HG03571 (cell line): Measurements from ENCODE around the gene KMT2C.
"Not testable (repeated sequence)": the region's sequence is repeated elsewhere in the genome, so short reads cannot be mapped to it uniquely, and the experiment has no call there.

Source experiments
- ATAC-seq: cut with Tn5 transposase; IDR thresholded peaks from one replicate; pipeline ENCODE4 v1.9.1; 2021; ENCODE audit not compliant: unreplicated experiment

Gene KMT2C

GRCh38 chr7:152441810-152442209 lies 6.0 kb upstream of the KMT2C start:
- not testable (repeated sequence) for ATAC-seq

GRCh38 chr7:152441168-152441567 lies 5.4 kb upstream of the KMT2C start:
- not testable (repeated sequence) for ATAC-seq

- not testable (repeated sequence) for ATAC-seq
Observed at GRCh38 chr7:152438017-152438416, 2.2 kb upstream of the KMT2C start.

GRCh38 chr7:152436931-152437575 lies 1.2 kb upstream of the KMT2C start:
- not testable (repeated sequence) for ATAC-seq

GRCh38 chr7:152436111-152436930 lies 518 bp upstream of the KMT2C start:
- peak; percentile 39 for ATAC-seq

GRCh38 chr7:152434511-152435383 lies 1.1 kb downstream of the KMT2C start:
- peak; percentile 25 for ATAC-seq

GRCh38 chr7:152433721-152434490 lies 1.9 kb downstream of the KMT2C start:
- not testable (repeated sequence) for ATAC-seq

GRCh38 chr7:152432735-152433134 lies 3.1 kb downstream of the KMT2C start:
- not testable (repeated sequence) for ATAC-seq

GRCh38 chr7:152430854-152431253 lies 4.9 kb downstream of the KMT2C start:
- ATAC-seq = no peak

- ATAC-seq = not testable (repeated sequence)
Observed at GRCh38 chr7:152430118-152430517, 5.7 kb downstream of the KMT2C start.

- no peak for ATAC-seq
Observed at GRCh38 chr7:152424348-152425108, 11.3 kb downstream of the KMT2C start.

GRCh38 chr7:152423991-152424347 lies 11.8 kb downstream of the KMT2C start:
- ATAC-seq = no peak

- ATAC-seq = not testable (repeated sequence)
Observed at GRCh38 chr7:152423171-152423570, 12.6 kb downstream of the KMT2C start.

GRCh38 chr7:152420950-152421349 lies 14.9 kb downstream of the KMT2C start:
- ATAC-seq = not testable (repeated sequence)

- no peak for ATAC-seq
Observed at GRCh38 chr7:152419473-152420429, 16.1 kb downstream of the KMT2C start.

GRCh38 chr7:152414779-152415178 lies 21.0 kb downstream of the KMT2C start:
- no peak for ATAC-seq

GRCh38 chr7:152411389-152411788 lies 24.4 kb downstream of the KMT2C start:
- ATAC-seq = no peak

- ATAC-seq = no peak
Observed at GRCh38 chr7:152406491-152406890, 29.3 kb downstream of the KMT2C start.

- not testable (repeated sequence) for ATAC-seq
Observed at GRCh38 chr7:152406030-152406429, 29.8 kb downstream of the KMT2C start.
